ENCODE results near the gene MSANTD1. TPM values are rescaled to one million over a fixed set of nuclear protein-coding genes. Genes with fewer than 3 reads are reported as not detected.
"Not testable (repeated sequence)": the region's sequence is repeated elsewhere in the genome, so short reads cannot be mapped to it uniquely, and the experiment has no call there.

The MSANTD1 gene
- polyA plus RNA-seq, 1 donor = 1.0 TPM

GRCh38 chr4:3291411-3291968 is 42.5 kb downstream of the MSANTD1 start:
- no peak for DNase-seq

- peak; percentile 53 for DNase-seq
Observed at GRCh38 chr4:3291969-3292570, 43.1 kb downstream of the MSANTD1 start.

- DNase-seq = peak; percentile 93
Observed at GRCh38 chr4:3292571-3293400, 43.8 kb downstream of the MSANTD1 start, which contains the start of gene RGS12. Gene RGS12, plus strand, starts transcription at chr4:3293021. Its CDS starts 23,150 bp downstream, at chr4:3316171.

GRCh38 chr4:3293401-3294391 is 44.7 kb downstream of the MSANTD1 start:
- DNase-seq = no peak

GRCh38 chr4:3294401-3295241 is 45.7 kb downstream of the MSANTD1 start:
- no peak for DNase-seq

GRCh38 chr4:3295837-3296624 is 47.1 kb downstream of the MSANTD1 start:
- no peak for DNase-seq

- DNase-seq = no peak
Observed at GRCh38 chr4:3296651-3297050, 47.7 kb downstream of the MSANTD1 start.

- DNase-seq = no peak
Observed at GRCh38 chr4:3297066-3297859, 48.3 kb downstream of the MSANTD1 start.

GRCh38 chr4:3299122-3299975 is 50.4 kb downstream of the MSANTD1 start:
- no peak for DNase-seq

- DNase-seq = no peak
Observed at GRCh38 chr4:3299976-3300671, 51.2 kb downstream of the MSANTD1 start.

- not testable (repeated sequence) for DNase-seq
Observed at GRCh38 chr4:3300882-3301281, 51.9 kb downstream of the MSANTD1 start.

- no peak for DNase-seq
Observed at GRCh38 chr4:3301450-3302172, 52.7 kb downstream of the MSANTD1 start.

- DNase-seq = no peak
Observed at GRCh38 chr4:3302173-3302785, 53.3 kb downstream of the MSANTD1 start.

- no peak for DNase-seq
Observed at GRCh38 chr4:3302786-3303564, 54.0 kb downstream of the MSANTD1 start.

- no peak for DNase-seq
Observed at GRCh38 chr4:3303565-3303824, 54.5 kb downstream of the MSANTD1 start.
